KG1 (cell line): ENCODE measurements around the gene PTPRM.

Experiments used
- DNase-seq: peaks from one replicate; lab custom pipeline; 2025; lab: John Stamatoyannopoulos, UW

Gene PTPRM

GRCh38 chr18:8328126-8328525, 761.0 kb downstream of the PTPRM start:
- no peak for DNase-seq

GRCh38 chr18:8329186-8329771, 762.2 kb downstream of the PTPRM start:
- DNase-seq: no peak

- DNase-seq: no peak
Measured at GRCh38 chr18:8330575-8330974, 763.5 kb downstream of the PTPRM start.

- DNase-seq: no peak
Measured at GRCh38 chr18:8332286-8332685, 765.2 kb downstream of the PTPRM start.

- no peak for DNase-seq
Measured at GRCh38 chr18:8333961-8334360, 766.8 kb downstream of the PTPRM start.

- DNase-seq: no peak
Measured at GRCh38 chr18:8337211-8337610, 770.1 kb downstream of the PTPRM start.

- DNase-seq: no peak
Measured at GRCh38 chr18:8339210-8339609, 772.1 kb downstream of the PTPRM start.

- no peak for DNase-seq
Measured at GRCh38 chr18:8339952-8340351, 772.8 kb downstream of the PTPRM start.

- no peak for DNase-seq
Measured at GRCh38 chr18:8341481-8342230, 774.5 kb downstream of the PTPRM start.

GRCh38 chr18:8348051-8348720, 781.1 kb downstream of the PTPRM start:
- no peak for DNase-seq

GRCh38 chr18:8349608-8350323, 782.6 kb downstream of the PTPRM start:
- no peak for DNase-seq

GRCh38 chr18:8350628-8351027, 783.5 kb downstream of the PTPRM start:
- DNase-seq: no peak

GRCh38 chr18:8351161-8351560, 784.0 kb downstream of the PTPRM start:
- no peak for DNase-seq

GRCh38 chr18:8354304-8354703, 787.2 kb downstream of the PTPRM start:
- DNase-seq: no peak

GRCh38 chr18:8356001-8356400, 788.9 kb downstream of the PTPRM start:
- no peak for DNase-seq

GRCh38 chr18:8357320-8357719, 790.2 kb downstream of the PTPRM start:
- DNase-seq: no peak

- DNase-seq: no peak
Measured at GRCh38 chr18:8358033-8358765, 791.1 kb downstream of the PTPRM start.

- DNase-seq: no peak
Measured at GRCh38 chr18:8359076-8359475, 792.0 kb downstream of the PTPRM start.

GRCh38 chr18:8359481-8359880, 792.4 kb downstream of the PTPRM start:
- DNase-seq: no peak

- DNase-seq: no peak
Measured at GRCh38 chr18:8361941-8362471, 794.9 kb downstream of the PTPRM start.

- DNase-seq: no peak
Measured at GRCh38 chr18:8362863-8363262, 795.7 kb downstream of the PTPRM start.

GRCh38 chr18:8364385-8364784, 797.3 kb downstream of the PTPRM start:
- no peak for DNase-seq
